Spleen (tissue), 11 donors: ENCODE results near the gene CPE. TPM values are rescaled to one million over a fixed set of nuclear protein-coding genes. Genes with fewer than 3 reads are reported as not detected.

Experiments
- DNase-seq: peaks from one replicate; pipeline ENCODE4 v3.0.0-alpha.2; 2020
- H3K27ac ChIP-seq, 8 donors: fragments of 200-600 bp; sonication (generic) in 7 of 8; 1 replicate in 4 of 8; 2 replicates in 4 of 8; pipeline versions ENCODE4 v1.5.0 to v1.8.0; 2016 to 2021; ENCODE audit warnings: inconsistent platforms in 4 of 8, mild to moderate bottlenecking in 4 of 8, moderate library complexity in 1 of 8
- H3K27me3 ChIP-seq, 7 donors: fragments of 200-600 bp; sonication (generic) in 6 of 7; replicated peaks in 1 of 7; 1 replicate in 4 of 7; 2 replicates in 3 of 7; pipeline versions ENCODE4 v1.5.0 to v1.8.0; 2016 to 2021; ENCODE audit warnings: inconsistent platforms in 3 of 7, mild to moderate bottlenecking in 1 of 7
- H3K36me3 ChIP-seq, 6 donors: fragments of 200-600 bp; sonication (generic) in 5 of 6; 1 replicate in 4 of 6; 2 replicates in 2 of 6; pipeline versions ENCODE4 v1.5.0 to v1.8.0; 2016 to 2021; ENCODE audit warnings: inconsistent platforms in 2 of 6
- H3K4me1 ChIP-seq, 6 donors: fragments of 200-600 bp; sonication (generic) in 5 of 6; 1 replicate in 3 of 6; 2 replicates in 3 of 6; pipeline versions ENCODE4 v1.5.0 to v1.8.0; 2016 to 2021; ENCODE audit warnings: inconsistent platforms in 3 of 6
- H3K4me3 ChIP-seq, 8 donors: fragments of 200-600 bp; sonication (generic) in 7 of 8; 1 replicate in 4 of 8; 2 replicates in 4 of 8; pipeline versions ENCODE4 v1.5.0 to v1.8.0; 2016 to 2021; ENCODE audit warnings: inconsistent platforms in 4 of 8, mild to moderate bottlenecking in 4 of 8, moderate library complexity in 2 of 8
- H3K9me3 ChIP-seq, 8 donors: fragments of 200-600 bp; sonication (generic) in 7 of 8; 1 replicate in 4 of 8; 2 replicates in 4 of 8; pipeline versions ENCODE4 v1.5.0 to v1.8.0; 2016 to 2021; ENCODE audit warnings: inconsistent platforms in 4 of 8
- POLR2A ChIP-seq, 3 donors: fragments of 450-650 bp; IDR thresholded peaks; one replicate each; pipeline ENCODE4 v1.5.1; 2017; ENCODE audit warnings: antibody characterized with exemption in 3 of 3, mild to moderate bottlenecking in 1 of 3
- POLR2AphosphoS5 ChIP-seq, 3 donors: sonication (generic); formaldehyde crosslinking; IDR thresholded peaks; one replicate each; pipeline ENCODE4 v1.5.1; 2017; ENCODE audit warnings: antibody characterized with exemption in 3 of 3
- WGBS, 5 donors: extraction: QIAGEN DNeasy Blood & Tissue Kit in 3 of 5; methylation state at CpG; one replicate each; pipeline versions ENCODE4 v1.1.5 to v1.1.7; 2013 to 2018; 5-methylcytosine and 5-hydroxymethylcytosine counted together
- intact Hi-C: fragments of 100-400 bp; cut with DNase I; formaldehyde crosslinking; loops from one replicate; pipeline ENCODE4 v1.15.0; 2023; ENCODE audit warnings: low total_unique reads
- polyA plus RNA-seq, 3 donors: library from polyadenylated mRNA; stranded (reverse); fragments of 200-250 nt; gene quantifications; one replicate each; pipeline ENCODE4 v1.2.1, GENCODE V29; 2013
- total RNA-seq, 7 donors: library from RNA; depleted of rRNA in 3 of 7; stranded (reverse); fragments of >200 nt in 3 of 7; fragmentation: NEBNext Ultra II Directional in 4 of 7; extraction: Animal tissue kit (Norgen Biotek cat#: 25700) in 4 of 7; gene quantifications; one replicate each; pipeline versions ENCODE4 v1.1.0 to v1.2.1, GENCODE V29; 2016 to 2021
- TF ChIP-seq, protein P1 (sequence below), 11 experiments: fragments of 200-600 bp in 7 of 11; fragments of 450-650 bp in 4 of 11; sonication (generic) in 4 of 11; IDR thresholded peaks in 8 of 11; conservative IDR thresholded peaks in 3 of 11; 1 replicate in 7 of 11; 2 replicates in 4 of 11; pipeline versions ENCODE4 v1.4.0 to v1.8.0; 2016 to 2021; ENCODE audit warnings: antibody characterized with exemption in 11 of 11, inconsistent platforms in 4 of 11, mild to moderate bottlenecking in 1 of 11
- donor health status: healthy with polysubstance abuse.
- donor health status: DM: no; HTN: no; CAD: no; lungs with moderate emphysema.
- donor health status: DM: no; HTN: no; CAD: no.
- donor health status: Bipolar disorder and iron deficiency.
- donor health status: healthy.
- donor health status: DM: no; HTN: no; CAD: no.
- donor health status: DM: yes; HTN: yes; CAD: no.

The CPE gene
- total and polyA plus RNA-seq, 10 donors, result 1.5 to 9.8 (median 6.2) TPM

DNA sequence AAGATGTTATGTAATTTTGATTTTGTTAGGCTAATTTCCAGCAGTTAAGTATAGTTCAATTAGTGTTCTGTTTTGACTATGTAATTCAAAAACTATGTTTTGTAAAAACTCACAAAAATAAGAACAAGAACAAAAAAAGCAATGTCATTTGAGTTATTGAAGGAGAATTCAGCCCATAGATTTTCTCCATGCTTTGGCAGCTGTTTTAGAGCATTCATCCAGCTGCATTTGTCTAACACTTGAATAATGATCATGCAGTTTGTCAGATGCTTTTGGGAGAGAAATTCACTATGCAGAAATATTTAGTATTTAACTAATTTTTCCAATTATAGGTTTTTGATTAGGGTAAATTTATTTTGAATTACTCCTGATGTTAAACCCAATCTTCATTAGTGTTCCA lies 14.2 kb downstream of the CPE start:
- TF ChIP-seq POLR2AphosphoS5 (IDR thresholded peaks at IDR 0.05) (no peak), POLR2A (IDR thresholded peaks at IDR 0.05) (no peak)
- TF ChIP-seq, protein P1, sequence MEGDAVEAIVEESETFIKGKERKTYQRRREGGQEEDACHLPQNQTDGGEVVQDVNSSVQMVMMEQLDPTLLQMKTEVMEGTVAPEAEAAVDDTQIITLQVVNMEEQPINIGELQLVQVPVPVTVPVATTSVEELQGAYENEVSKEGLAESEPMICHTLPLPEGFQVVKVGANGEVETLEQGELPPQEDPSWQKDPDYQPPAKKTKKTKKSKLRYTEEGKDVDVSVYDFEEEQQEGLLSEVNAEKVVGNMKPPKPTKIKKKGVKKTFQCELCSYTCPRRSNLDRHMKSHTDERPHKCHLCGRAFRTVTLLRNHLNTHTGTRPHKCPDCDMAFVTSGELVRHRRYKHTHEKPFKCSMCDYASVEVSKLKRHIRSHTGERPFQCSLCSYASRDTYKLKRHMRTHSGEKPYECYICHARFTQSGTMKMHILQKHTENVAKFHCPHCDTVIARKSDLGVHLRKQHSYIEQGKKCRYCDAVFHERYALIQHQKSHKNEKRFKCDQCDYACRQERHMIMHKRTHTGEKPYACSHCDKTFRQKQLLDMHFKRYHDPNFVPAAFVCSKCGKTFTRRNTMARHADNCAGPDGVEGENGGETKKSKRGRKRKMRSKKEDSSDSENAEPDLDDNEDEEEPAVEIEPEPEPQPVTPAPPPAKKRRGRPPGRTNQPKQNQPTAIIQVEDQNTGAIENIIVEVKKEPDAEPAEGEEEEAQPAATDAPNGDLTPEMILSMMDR (IDR thresholded peaks at IDR 0.05 in 8 of 11, conservative IDR thresholded peaks at IDR 0.05 in 3 of 11), result no peak
- Histone ChIP-seq H3K36me3 (no peaks in the 10 kb centered on the region), H3K27me3 (no peaks in the 10 kb centered on the region), H3K4me3 (no peak overlapping the region), H3K27ac (no peak overlapping the region), H3K9me3 (no peaks in the 10 kb centered on the region), H3K4me1 (no peaks in the 10 kb centered on the region)
- intact Hi-C loops, result no loop called here
- DNase-seq, result no peak

DNA sequence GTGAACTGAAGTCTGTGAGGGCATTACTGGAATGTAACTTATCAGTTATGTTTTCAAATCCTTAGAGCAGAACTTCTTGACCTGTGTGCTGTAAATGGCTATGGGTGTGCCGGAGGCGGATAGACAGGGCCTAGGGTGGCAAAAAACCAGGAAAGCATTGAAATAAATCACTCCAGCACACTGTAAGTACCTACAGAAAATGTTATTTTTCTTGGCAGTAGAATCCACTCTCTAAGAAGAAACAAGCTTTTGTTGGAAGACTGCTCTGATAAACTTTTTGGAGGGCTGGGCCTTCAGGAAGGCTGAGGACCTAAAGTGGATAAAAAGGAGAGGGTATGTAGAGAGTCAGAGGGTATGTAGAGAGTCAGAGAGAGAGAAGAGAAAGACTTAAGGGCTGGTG lies 14.9 kb downstream of the CPE start:
- TF ChIP-seq, protein P1 (IDR thresholded peaks at IDR 0.05 in 8 of 11, conservative IDR thresholded peaks at IDR 0.05 in 3 of 11), result no peak
- TF ChIP-seq POLR2AphosphoS5 (IDR thresholded peaks at IDR 0.05), result no peak
- no peak for TF ChIP-seq POLR2A (IDR thresholded peaks at IDR 0.05)
- 65 to 94% (median 72%) methylated on average over 2 of the region's 2 CpGs for whole genome bisulfite sequencing, 5 donors
- H3K4me3 ChIP-seq, result no peak overlapping the region
- no peaks in the 10 kb centered on the region for H3K36me3 ChIP-seq
- intact Hi-C loops, result no loop called here
- no peaks in the 10 kb centered on the region for H3K4me1 ChIP-seq
- no peak overlapping the region for H3K27ac ChIP-seq
- no peak for DNase-seq
- H3K9me3 ChIP-seq, result no peaks in the 10 kb centered on the region
- no peaks in the 10 kb centered on the region for H3K27me3 ChIP-seq

DNA sequence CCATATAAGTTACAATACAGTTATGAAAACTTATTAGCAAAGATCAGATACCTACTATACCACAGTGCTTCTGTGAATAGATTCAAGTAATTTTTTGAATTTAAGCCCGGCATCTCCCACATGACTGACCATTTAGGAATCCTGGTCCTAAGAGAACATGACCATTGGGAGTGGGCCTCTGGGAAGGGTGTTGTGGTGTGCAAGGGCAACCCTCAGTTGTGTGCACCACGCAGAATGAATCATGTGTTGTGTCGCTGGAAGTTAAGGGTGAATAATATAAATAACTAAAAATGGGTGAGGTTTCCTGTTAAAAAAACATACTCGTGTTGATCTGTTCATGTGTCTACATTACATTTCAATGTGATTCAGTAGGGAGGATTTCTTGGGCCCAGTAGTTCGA lies 15.5 kb downstream of the CPE start:
- H3K36me3 ChIP-seq, result no peaks in the 10 kb centered on the region
- no peak for TF ChIP-seq POLR2A (IDR thresholded peaks at IDR 0.05)
- TF ChIP-seq, protein P1 (IDR thresholded peaks at IDR 0.05 in 8 of 11, conservative IDR thresholded peaks at IDR 0.05 in 3 of 11), result no peak
- TF ChIP-seq POLR2AphosphoS5 (IDR thresholded peaks at IDR 0.05), result no peak
- H3K27ac ChIP-seq, result no peak overlapping the region
- 72 to 77% (median 74%) methylated on average over 5 of the region's 5 CpGs for WGBS, 5 donors
- intact Hi-C loops, result no loop called here
- DNase-seq, result no peak
- no peaks in the 10 kb centered on the region for H3K9me3 ChIP-seq
- H3K4me1 ChIP-seq, result no peaks in the 10 kb centered on the region
- no peak overlapping the region for H3K4me3 ChIP-seq
- H3K27me3 ChIP-seq, result no peaks in the 10 kb centered on the region

DNA sequence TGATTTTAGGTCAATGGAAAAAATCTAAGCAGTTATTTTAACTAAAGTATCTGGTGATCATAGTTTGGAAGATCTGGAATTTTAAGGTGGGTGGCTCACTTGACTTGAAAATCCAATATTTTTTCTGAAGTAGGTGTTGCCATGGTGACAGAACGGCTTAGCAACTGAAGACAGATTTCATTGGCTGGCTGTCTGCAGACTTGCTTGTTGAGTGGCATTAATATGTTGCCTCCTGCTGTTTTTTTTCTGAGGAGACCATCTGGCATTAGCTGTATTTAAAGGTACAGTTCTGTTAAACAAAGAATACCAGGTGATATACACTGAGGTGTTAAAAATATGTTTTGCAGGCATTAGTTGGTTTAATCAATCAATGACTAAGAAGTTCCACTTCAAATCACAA lies 19.8 kb downstream of the CPE start:
- DNase-seq, result no peak
- intact Hi-C loops, result no loop called here
- Histone ChIP-seq H3K4me3 (no peak overlapping the region), H3K27ac (no peak overlapping the region), H3K36me3 (no peaks in the 10 kb centered on the region), H3K4me1 (no peaks in the 10 kb centered on the region), H3K9me3 (no peaks in the 10 kb centered on the region), H3K27me3 (no peaks in the 10 kb centered on the region)
- TF ChIP-seq POLR2AphosphoS5 (IDR thresholded peaks at IDR 0.05) (no peak), POLR2A (IDR thresholded peaks at IDR 0.05) (no peak)
- TF ChIP-seq, protein P1 (IDR thresholded peaks at IDR 0.05 in 8 of 11, conservative IDR thresholded peaks at IDR 0.05 in 3 of 11), result no peak
- WGBS, 5 donors, result 13 to 41% (median 18%) methylated on average over 1 of the region's 1 CpG
